ENCODE results near the gene BLM. TPM values are rescaled to one million over a fixed set of nuclear protein-coding genes. Genes with fewer than 3 reads are reported as not detected.
"Not testable (repeated sequence)": the region's sequence is repeated elsewhere in the genome, so short reads cannot be mapped to it uniquely, and the experiment has no call there.

BLM gene
- 10 to 100 TPM; 10.5 to 14.0 (median 12.2) TPM for polyA plus RNA-seq (ENCODE audit: insufficient read length in 4 of 4)

GRCh38 chr15:90716976-90717821 is at the start of gene BLM:
BLM (plus strand) TSS chr15:90717346; CDS start chr15:90747393, 30,047 bp downstream.
- DNase-seq (ENCODE audit: low read depth in 4 of 4, low spot score in 2 of 4) = peak; percentile 83 to 95 (median 90)

- not testable (repeated sequence) for DNase-seq (ENCODE audit: low read depth in 4 of 4, low spot score in 2 of 4)
Measured at GRCh38 chr15:90667755-90668345, 49.3 kb upstream of the BLM start.

- not testable (repeated sequence) for DNase-seq (ENCODE audit: low read depth in 4 of 4, low spot score in 2 of 4)
Measured at GRCh38 chr15:90670631-90671030, 46.5 kb upstream of the BLM start.

- DNase-seq (ENCODE audit: low read depth in 4 of 4, low spot score in 2 of 4) = no peak
Measured at GRCh38 chr15:90671216-90671615, 45.9 kb upstream of the BLM start.

- not testable (repeated sequence) for DNase-seq (ENCODE audit: low read depth in 4 of 4, low spot score in 2 of 4)
Measured at GRCh38 chr15:90673357-90673756, 43.8 kb upstream of the BLM start.

- no peak for DNase-seq (ENCODE audit: low read depth in 4 of 4, low spot score in 2 of 4)
Measured at GRCh38 chr15:90674476-90674875, 42.7 kb upstream of the BLM start.

GRCh38 chr15:90675464-90675863 is 41.7 kb upstream of the BLM start:
- no peak for DNase-seq (ENCODE audit: low read depth in 4 of 4, low spot score in 2 of 4)

- DNase-seq (ENCODE audit: low read depth in 4 of 4, low spot score in 2 of 4) = no peak
Measured at GRCh38 chr15:90677807-90678790, 39.0 kb upstream of the BLM start.

GRCh38 chr15:90679959-90680358 is 37.2 kb upstream of the BLM start:
- DNase-seq (ENCODE audit: low read depth in 4 of 4, low spot score in 2 of 4) = no peak

- DNase-seq (ENCODE audit: low read depth in 4 of 4, low spot score in 2 of 4) = no peak
Measured at GRCh38 chr15:90680371-90680935, 36.7 kb upstream of the BLM start.

GRCh38 chr15:90681056-90681455 is 36.1 kb upstream of the BLM start:
- no peak for DNase-seq (ENCODE audit: low read depth in 4 of 4, low spot score in 2 of 4)

- DNase-seq (ENCODE audit: low read depth in 4 of 4, low spot score in 2 of 4) = no peak
Measured at GRCh38 chr15:90681480-90681879, 35.7 kb upstream of the BLM start.

GRCh38 chr15:90683371-90683770 is 33.8 kb upstream of the BLM start:
- no peak for DNase-seq (ENCODE audit: low read depth in 4 of 4, low spot score in 2 of 4)

- DNase-seq (ENCODE audit: low read depth in 4 of 4, low spot score in 2 of 4) = no peak
Measured at GRCh38 chr15:90683876-90684275, 33.3 kb upstream of the BLM start.

- peak in 1 of 4 donors; percentile 13 for DNase-seq (ENCODE audit: low read depth in 4 of 4, low spot score in 2 of 4)
Measured at GRCh38 chr15:90684281-90684680, 32.9 kb upstream of the BLM start.

GRCh38 chr15:90685591-90686434 is 31.3 kb upstream of the BLM start:
- no peak for DNase-seq (ENCODE audit: low read depth in 4 of 4, low spot score in 2 of 4)

- no peak for DNase-seq (ENCODE audit: low read depth in 4 of 4, low spot score in 2 of 4)
Measured at GRCh38 chr15:90686435-90687218, 30.5 kb upstream of the BLM start.

GRCh38 chr15:90689326-90689961 is 27.7 kb upstream of the BLM start:
- not testable (repeated sequence) for DNase-seq (ENCODE audit: low read depth in 4 of 4, low spot score in 2 of 4)

Measured in left renal cortex interstitium (tissue), 4 donors.